Measurements from ENCODE around the gene VARS1. TPM values are rescaled to one million over a fixed set of nuclear protein-coding genes. Genes with fewer than 3 reads are reported as not detected.

Gene VARS1
- total and polyA plus RNA-seq, 2 of the 4 experiments (the other 2 are of a cell fraction), result 41.2 to 42.0 TPM

GRCh38 chr6:31796993-31797385 lies 1.4 kb upstream of the VARS1 start:
- in situ Hi-C loops (cut with MboI; ENCODE audit: low sequenced_read_pairs), result no loop called here
- H3K27ac ChIP-seq (ENCODE audit: insufficient read depth, low read length), result no peak overlapping the region

More at GRCh38 chr6:31796993-31797385, 1.4 kb upstream of the VARS1 start:
- Histone ChIP-seq H3K9me3 (ENCODE audit: control insufficient read depth, insufficient read depth, low read length) (no peaks in the 10 kb centered on the region), H2AFZ (replicated peaks; ENCODE audit: low read length, poor library complexity) (no peak overlapping the region), H4K5ac (ENCODE audit: low read depth, low read length) (no peak overlapping the region), H3K4me1 (ENCODE audit: control insufficient read depth, insufficient read depth, low read length) (no peaks in the 10 kb centered on the region; the same call in 1 of the 2 replicates), H3K4ac (ENCODE audit: low read depth, low read length) (no peak overlapping the region), H3K9me1 (ENCODE audit: insufficient read depth, low read length) (no peaks in the 10 kb centered on the region), H3K79me1 (ENCODE audit: low read depth in 1 of 2, low read length in 2 of 2) (peaks cover 0 to 35% of the 10 kb centered on the region in 2 experiments), H2AK9ac (replicated peaks; ENCODE audit: low read depth, low read length, poor library complexity) (no peak overlapping the region), H2BK15ac (ENCODE audit: low read depth, low read length) (no peak overlapping the region), H3K14ac (replicated peaks; ENCODE audit: low read depth, low read length) (no peak overlapping the region), H3K23ac (ENCODE audit: low read depth, low read length) (no peak overlapping the region), H4K91ac (ENCODE audit: insufficient read depth, low read depth, low read length) (no peak overlapping the region), H3K27me3 (ENCODE audit: control insufficient read depth, insufficient read depth, low read length) (no peaks in the 10 kb centered on the region), H4K20me1 (ENCODE audit: insufficient read depth, low read length) (no peaks in the 10 kb centered on the region), H3K4me2 (ENCODE audit: low read depth, low read length) (no peak overlapping the region), H2BK20ac (ENCODE audit: low read depth, low read length) (no peak overlapping the region), H3K56ac (ENCODE audit: extremely low read depth, insufficient read depth, low read length) (no peak overlapping the region), H4K8ac (ENCODE audit: low read depth in 2 of 2, low read length in 2 of 2) (no peak overlapping the region), H3K36me3 (ENCODE audit: control insufficient read depth, insufficient read depth, low read length) (peaks cover 10% of the 10 kb centered on the region), H3K4me3 (ENCODE audit: insufficient read depth, low read depth, low read length) (no peak overlapping the region), H2AK5ac (ENCODE audit: low read depth, low read length) (no peak overlapping the region), H2BK120ac (ENCODE audit: low read depth, low read length) (no peak overlapping the region), H2BK5ac (ENCODE audit: low read depth, low read length, poor library complexity, severe bottlenecking) (no peak overlapping the region), H3K9ac (ENCODE audit: low read depth, low read length) (no peak overlapping the region), H3K18ac (ENCODE audit: low read depth, low read length) (no peak overlapping the region)
- BruUV-seq (replicated peaks), result no TSS peak
- WGBS, 2 experiments (ENCODE audit: extremely low coverage in 2 of 2, insufficient read length in 1 of 2), result 90% methylated on average over 2 of the region's 2 CpGs; no CpG with 5 or more reads in 1 of the 2 experiments
- no peak for ATAC-seq (ENCODE audit: low read depth)
- DNase-seq, result no peak
- CTCF ChIA-PET, result interaction anchor here (1.6 kb wide), 1 partner anchor 9 kb away, joined by 10 read pairs; the partner anchor contains the start of gene LSM2
- no peak for TF ChIP-seq RCOR1 (IDR thresholded peaks at IDR 0.05; ENCODE audit: insufficient replicate concordance, low read length)
- no peak for TF ChIP-seq MAZ (IDR thresholded peaks at IDR 0.05; ENCODE audit: borderline replicate concordance, low read depth, low read length)
- no peak for TF ChIP-seq SMC3 (IDR thresholded peaks at IDR 0.05; ENCODE audit: low read depth, low read length)
- no peak for TF ChIP-seq NFE2L2 (IDR thresholded peaks at IDR 0.05; ENCODE audit: low read depth, low read length)
- TF ChIP-seq, protein P1, sequence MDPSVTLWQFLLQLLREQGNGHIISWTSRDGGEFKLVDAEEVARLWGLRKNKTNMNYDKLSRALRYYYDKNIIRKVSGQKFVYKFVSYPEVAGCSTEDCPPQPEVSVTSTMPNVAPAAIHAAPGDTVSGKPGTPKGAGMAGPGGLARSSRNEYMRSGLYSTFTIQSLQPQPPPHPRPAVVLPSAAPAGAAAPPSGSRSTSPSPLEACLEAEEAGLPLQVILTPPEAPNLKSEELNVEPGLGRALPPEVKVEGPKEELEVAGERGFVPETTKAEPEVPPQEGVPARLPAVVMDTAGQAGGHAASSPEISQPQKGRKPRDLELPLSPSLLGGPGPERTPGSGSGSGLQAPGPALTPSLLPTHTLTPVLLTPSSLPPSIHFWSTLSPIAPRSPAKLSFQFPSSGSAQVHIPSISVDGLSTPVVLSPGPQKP (IDR thresholded peaks at IDR 0.05; ENCODE audit: borderline replicate concordance, low read depth, low read length), result no peak
- no peak for TF ChIP-seq FOS (IDR thresholded peaks at IDR 0.05; ENCODE audit: low read depth, low read length)
- no peak for TF ChIP-seq MAFK (IDR thresholded peaks at IDR 0.05; ENCODE audit: low read depth, low read length)
- no peak for TF ChIP-seq POLR2A (IDR thresholded peaks at IDR 0.05; ENCODE audit: low read depth, low read length)
- no peak for TF ChIP-seq RAD21 (IDR thresholded peaks at IDR 0.05; ENCODE audit: low read length)
- TF ChIP-seq CHD1 (IDR thresholded peaks at IDR 0.05; ENCODE audit: low read depth, low read length), result no peak
- intact Hi-C loops (cut with micrococcal nuclease), result no loop called here
- POLR2A ChIA-PET (ENCODE audit: unreplicated experiment), result no interaction called here
- dilution Hi-C loops (cut with HindIII; ENCODE audit: low sequenced_read_pairs, unreplicated experiment), result no loop called here

Data from IMR-90 (cell line).